K562 (cell line): ENCODE measurements around the gene PIGQ. TPM values are rescaled to one million over a fixed set of nuclear protein-coding genes. Genes with fewer than 3 reads are reported as not detected.

ENCODE experiments used
- BHLHE40 ChIP-seq: IDR thresholded peaks from 2 replicates; pipeline ENCODE4 v1.6.1; 2011; ENCODE audit warnings: low read length, improper control_type of control experiment
- COPS2 ChIP-seq: fragments of 450-650 bp; conservative IDR thresholded peaks from 2 replicates; pipeline ENCODE4 v1.6.1; 2016; ENCODE audit warnings: mild to moderate bottlenecking, moderate library complexity
- FOXJ2 ChIP-seq: fragments of 200-800 bp; sonication (Bioruptor generic); IDR thresholded peaks from 2 replicates; pipeline ENCODE4 v1.6.1; 2016; ENCODE audit warnings: missing genetic modification characterization, missing compliant biosample characterization
- NFE2L1 ChIP-seq: fragments of 450-650 bp; IDR thresholded peaks from 2 replicates; pipeline ENCODE4 v1.6.1; 2016; ENCODE audit warnings: missing genetic modification characterization, low read depth, mild to moderate bottlenecking, missing compliant biosample characterization, moderate library complexity, borderline replicate concordance
- RFX1 ChIP-seq: fragments of 450-650 bp; IDR thresholded peaks from 2 replicates; pipeline ENCODE4 v1.6.1; 2016; ENCODE audit warnings: mild to moderate bottlenecking, moderate library complexity
- SMARCE1 ChIP-seq: fragments of 450-650 bp; IDR thresholded peaks from 2 replicates; pipeline ENCODE4 v1.7.1; 2016; ENCODE audit warnings: mild to moderate bottlenecking
- TOE1 ChIP-seq, 2 experiments: fragments of 450-650 bp in 1 of 2; sonication (generic) in 1 of 2; formaldehyde crosslinking in 1 of 2; IDR thresholded peaks; 2 replicates each; pipeline versions ENCODE4 v1.7.1 to v1.8.0; 2016 to 2022; ENCODE audit warnings: borderline replicate concordance in 2 of 2, mild to moderate bottlenecking in 2 of 2, antibody characterized with exemption in 1 of 2, inconsistent platforms in 1 of 2, low read depth in 1 of 2, missing genetic modification reagents in 1 of 2, moderate library complexity in 1 of 2
- U2AF1 ChIP-seq: fragments of 200-400 bp; formaldehyde crosslinking; optimal IDR thresholded peaks from 2 replicates; pipeline ENCODE3; 2017; ENCODE audit warnings: mild to moderate bottlenecking, low read depth, low read length, moderate library complexity
- polyA plus RNA-seq, 8 experiments: library from polyadenylated mRNA; depleted of rRNA in 4 of 8; stranded (reverse) in 5 of 8; unstranded in 3 of 8; fragments of >200 nt; fragmentation: Nextera tagmentation in 2 of 8; fragmentation: Illumina TruSeq in 1 of 8; extraction: Ambion mirVana in 2 of 8; extraction: Trizol in 1 of 8; gene quantifications; 2 replicates each; pipeline versions ENCODE4 v1.2.1 to v1.2.3, GENCODE V29; 2011 to 2014; ENCODE audit warnings: inconsistent platforms in 1 of 8, missing spikeins in 1 of 8
- total RNA-seq, 7 experiments: library from RNA; depleted of rRNA in 6 of 7; stranded (reverse); fragments of >200 nt in 6 of 7; fragmentation: Illumina TruSeq in 2 of 7; extraction: Trizol in 2 of 7; gene quantifications; 2 replicates each; pipeline versions ENCODE4 v1.2.1 to v1.2.3, GENCODE V29; 2011 to 2021; ENCODE audit warnings: low replicate concordance in 1 of 7
- TF ChIP-seq, protein P1 (sequence below): sonication (generic); formaldehyde crosslinking; IDR thresholded peaks from 2 replicates; pipeline ENCODE4 v1.9.0; 2022; ENCODE audit warnings: mild to moderate bottlenecking, missing genetic modification reagents
- TF ChIP-seq, protein P2 (sequence below): fragments of 200-400 bp; formaldehyde crosslinking; IDR thresholded peaks from 2 replicates; pipeline ENCODE4 v1.6.1; 2017; ENCODE audit warnings: mild to moderate bottlenecking, low read depth, low read length, moderate library complexity

Gene PIGQ
- total and polyA plus RNA-seq, 9 of the 15 experiments (the other 6 are each of a cell fraction or from before 2014, with no cell fraction given), result 0.20 to 49.6 (median 11.7) TPM

DNA sequence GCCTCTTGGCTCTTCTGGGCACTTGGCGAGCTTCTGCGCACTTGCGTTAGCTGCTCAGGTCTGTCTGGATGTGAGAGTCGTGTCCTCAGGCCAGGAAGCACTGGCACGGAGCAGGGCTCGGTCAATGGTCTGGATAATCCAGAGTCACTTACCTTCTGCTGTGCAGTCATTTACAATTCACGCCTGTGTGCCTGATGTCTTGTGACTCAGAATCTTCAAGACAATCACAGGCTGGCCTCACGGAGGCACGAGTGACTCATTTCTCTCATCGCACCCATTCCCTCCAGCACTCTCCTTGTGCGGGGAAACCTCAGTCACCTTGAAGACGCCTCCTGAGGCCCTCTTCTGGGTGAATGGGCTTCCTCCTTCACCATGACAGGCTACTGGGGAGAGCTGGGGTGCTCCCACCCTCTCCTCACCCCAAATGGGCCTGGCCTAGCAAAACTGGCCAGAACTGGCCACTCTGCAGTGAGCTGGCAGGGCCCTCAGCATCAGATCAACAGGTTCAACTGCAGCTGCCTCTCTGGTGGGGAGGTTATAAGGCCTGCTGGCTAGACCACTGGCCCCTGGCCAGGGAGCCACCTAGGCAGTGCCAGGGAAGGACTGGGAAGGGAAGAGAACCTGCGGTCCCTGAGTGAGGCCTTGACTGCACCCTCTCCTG is 44.1 kb upstream of the PIGQ start (continued):
- TF ChIP-seq BHLHE40, result peak; percentile 89
- TF ChIP-seq U2AF1, result no peak
- no peak for TF ChIP-seq FOXJ2 (tag)
- peak; percentile 55; the same call in 1 of the 2 replicates for TF ChIP-seq SMARCE1
- TF ChIP-seq, protein P1, sequence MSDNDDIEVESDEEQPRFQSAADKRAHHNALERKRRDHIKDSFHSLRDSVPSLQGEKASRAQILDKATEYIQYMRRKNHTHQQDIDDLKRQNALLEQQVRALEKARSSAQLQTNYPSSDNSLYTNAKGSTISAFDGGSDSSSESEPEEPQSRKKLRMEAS (CRISPR knock-in tag), result peak; percentile 38
- TF ChIP-seq COPS2, result no peak
- peak; percentile 62; the same call in 1 of the 2 replicates for TF ChIP-seq TOE1 (IDR thresholded peaks at IDR 0.05; ENCODE audit: borderline replicate concordance)
- TF ChIP-seq TOE1 (CRISPR knock-in tag; IDR thresholded peaks at IDR 0.05; ENCODE audit: borderline replicate concordance, low read depth), result no peak
- TF ChIP-seq, protein P2, sequence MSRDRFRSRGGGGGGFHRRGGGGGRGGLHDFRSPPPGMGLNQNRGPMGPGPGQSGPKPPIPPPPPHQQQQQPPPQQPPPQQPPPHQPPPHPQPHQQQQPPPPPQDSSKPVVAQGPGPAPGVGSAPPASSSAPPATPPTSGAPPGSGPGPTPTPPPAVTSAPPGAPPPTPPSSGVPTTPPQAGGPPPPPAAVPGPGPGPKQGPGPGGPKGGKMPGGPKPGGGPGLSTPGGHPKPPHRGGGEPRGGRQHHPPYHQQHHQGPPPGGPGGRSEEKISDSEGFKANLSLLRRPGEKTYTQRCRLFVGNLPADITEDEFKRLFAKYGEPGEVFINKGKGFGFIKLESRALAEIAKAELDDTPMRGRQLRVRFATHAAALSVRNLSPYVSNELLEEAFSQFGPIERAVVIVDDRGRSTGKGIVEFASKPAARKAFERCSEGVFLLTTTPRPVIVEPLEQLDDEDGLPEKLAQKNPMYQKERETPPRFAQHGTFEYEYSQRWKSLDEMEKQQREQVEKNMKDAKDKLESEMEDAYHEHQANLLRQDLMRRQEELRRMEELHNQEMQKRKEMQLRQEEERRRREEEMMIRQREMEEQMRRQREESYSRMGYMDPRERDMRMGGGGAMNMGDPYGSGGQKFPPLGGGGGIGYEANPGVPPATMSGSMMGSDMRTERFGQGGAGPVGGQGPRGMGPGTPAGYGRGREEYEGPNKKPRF, result no peak
- no peak for TF ChIP-seq NFE2L1 (tag)
- no peak for TF ChIP-seq RFX1
